K562 (cell line): ENCODE data around the gene RNH1. TPM values are rescaled to one million over a fixed set of nuclear protein-coding genes. Genes with fewer than 3 reads are reported as not detected.

ENCODE experiments used
- HSF4 ChIP-seq: fragments of 250-450 bp; sonication (Bioruptor Pico); IDR thresholded peaks from 2 replicates; pipeline ENCODE4 v2.1.2; 2022; ENCODE audit warnings: mild to moderate bottlenecking, moderate library complexity, borderline replicate concordance
- STAT6 ChIP-seq: sonication (generic); formaldehyde crosslinking; IDR thresholded peaks from 2 replicates; pipeline ENCODE4 v1.8.1; 2023; ENCODE audit warnings: mild to moderate bottlenecking, missing genetic modification reagents
- polyA plus RNA-seq, 8 experiments: library from polyadenylated mRNA; depleted of rRNA in 4 of 8; stranded (reverse) in 5 of 8; unstranded in 3 of 8; fragments of >200 nt; fragmentation: Nextera tagmentation in 2 of 8; fragmentation: Illumina TruSeq in 1 of 8; extraction: Ambion mirVana in 2 of 8; extraction: Trizol in 1 of 8; gene quantifications; 2 replicates each; pipeline versions ENCODE4 v1.2.1 to v1.2.3, GENCODE V29; 2011 to 2014; ENCODE audit warnings: inconsistent platforms in 1 of 8, missing spikeins in 1 of 8
- total RNA-seq, 7 experiments: library from RNA; depleted of rRNA in 6 of 7; stranded (reverse); fragments of >200 nt in 6 of 7; fragmentation: Illumina TruSeq in 2 of 7; extraction: Trizol in 2 of 7; gene quantifications; 2 replicates each; pipeline versions ENCODE4 v1.2.1 to v1.2.3, GENCODE V29; 2011 to 2021; ENCODE audit warnings: low replicate concordance in 1 of 7
- TF ChIP-seq, protein P1 (sequence below): fragments of 250-450 bp; sonication (Bioruptor Pico); IDR thresholded peaks from 2 replicates; pipeline ENCODE4 v1.4.0; 2020
- TF ChIP-seq, protein P2 (sequence below), 2 experiments: fragments of 200-800 bp in 1 of 2; sonication (Bioruptor generic) in 1 of 2; sonication (generic) in 1 of 2; formaldehyde crosslinking in 1 of 2; IDR thresholded peaks in 1 of 2; conservative IDR thresholded peaks in 1 of 2; 2 replicates each; pipeline versions ENCODE4 v1.5.0 to v1.6.1; 2016 to 2020; ENCODE audit warnings: missing compliant biosample characterization in 1 of 2, missing genetic modification characterization in 1 of 2, missing genetic modification reagents in 1 of 2

RNH1 gene
- total and polyA plus RNA-seq, 9 of the 15 experiments (the other 6 are each of a cell fraction or from before 2014, with no cell fraction given): 2.5 to 160 (median 44.3) TPM

DNA sequence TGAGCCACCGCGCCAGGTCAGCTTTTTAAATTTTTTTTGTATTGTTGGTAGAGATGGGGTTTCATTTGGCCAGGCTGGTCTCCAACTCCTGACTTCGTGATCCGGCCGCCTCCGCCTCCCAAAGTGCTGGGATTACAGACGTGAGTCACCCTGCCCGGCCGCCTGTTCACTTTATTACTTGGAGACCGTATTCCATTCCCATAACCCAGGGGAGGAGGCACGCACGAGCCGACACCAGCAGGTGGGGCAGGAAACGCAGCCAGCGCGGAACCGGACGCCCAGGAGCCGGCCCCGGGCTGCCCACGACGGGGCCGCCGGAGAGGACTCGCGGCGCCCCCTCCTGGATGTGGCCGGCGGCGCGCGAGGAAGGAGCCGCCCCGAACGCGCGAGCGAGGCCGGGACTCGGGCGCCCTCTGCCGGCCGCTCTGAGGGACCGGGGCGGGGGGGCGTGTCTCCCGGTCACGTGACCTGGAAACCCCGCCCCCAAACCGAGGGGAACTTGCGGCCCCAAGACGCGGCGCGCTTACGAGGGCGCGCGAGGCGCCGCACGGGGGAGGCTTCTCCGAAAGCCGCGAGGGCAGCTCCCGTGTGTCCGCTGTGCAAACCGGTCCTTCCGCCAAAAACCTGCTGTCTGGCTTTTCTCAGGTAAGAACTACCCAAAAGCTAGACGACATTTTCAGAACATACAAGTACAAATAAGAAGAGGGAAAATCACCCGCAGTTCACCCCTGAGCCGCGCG lies 11.6 kb upstream of the RNH1 start (continued):
- TF ChIP-seq, protein P1, sequence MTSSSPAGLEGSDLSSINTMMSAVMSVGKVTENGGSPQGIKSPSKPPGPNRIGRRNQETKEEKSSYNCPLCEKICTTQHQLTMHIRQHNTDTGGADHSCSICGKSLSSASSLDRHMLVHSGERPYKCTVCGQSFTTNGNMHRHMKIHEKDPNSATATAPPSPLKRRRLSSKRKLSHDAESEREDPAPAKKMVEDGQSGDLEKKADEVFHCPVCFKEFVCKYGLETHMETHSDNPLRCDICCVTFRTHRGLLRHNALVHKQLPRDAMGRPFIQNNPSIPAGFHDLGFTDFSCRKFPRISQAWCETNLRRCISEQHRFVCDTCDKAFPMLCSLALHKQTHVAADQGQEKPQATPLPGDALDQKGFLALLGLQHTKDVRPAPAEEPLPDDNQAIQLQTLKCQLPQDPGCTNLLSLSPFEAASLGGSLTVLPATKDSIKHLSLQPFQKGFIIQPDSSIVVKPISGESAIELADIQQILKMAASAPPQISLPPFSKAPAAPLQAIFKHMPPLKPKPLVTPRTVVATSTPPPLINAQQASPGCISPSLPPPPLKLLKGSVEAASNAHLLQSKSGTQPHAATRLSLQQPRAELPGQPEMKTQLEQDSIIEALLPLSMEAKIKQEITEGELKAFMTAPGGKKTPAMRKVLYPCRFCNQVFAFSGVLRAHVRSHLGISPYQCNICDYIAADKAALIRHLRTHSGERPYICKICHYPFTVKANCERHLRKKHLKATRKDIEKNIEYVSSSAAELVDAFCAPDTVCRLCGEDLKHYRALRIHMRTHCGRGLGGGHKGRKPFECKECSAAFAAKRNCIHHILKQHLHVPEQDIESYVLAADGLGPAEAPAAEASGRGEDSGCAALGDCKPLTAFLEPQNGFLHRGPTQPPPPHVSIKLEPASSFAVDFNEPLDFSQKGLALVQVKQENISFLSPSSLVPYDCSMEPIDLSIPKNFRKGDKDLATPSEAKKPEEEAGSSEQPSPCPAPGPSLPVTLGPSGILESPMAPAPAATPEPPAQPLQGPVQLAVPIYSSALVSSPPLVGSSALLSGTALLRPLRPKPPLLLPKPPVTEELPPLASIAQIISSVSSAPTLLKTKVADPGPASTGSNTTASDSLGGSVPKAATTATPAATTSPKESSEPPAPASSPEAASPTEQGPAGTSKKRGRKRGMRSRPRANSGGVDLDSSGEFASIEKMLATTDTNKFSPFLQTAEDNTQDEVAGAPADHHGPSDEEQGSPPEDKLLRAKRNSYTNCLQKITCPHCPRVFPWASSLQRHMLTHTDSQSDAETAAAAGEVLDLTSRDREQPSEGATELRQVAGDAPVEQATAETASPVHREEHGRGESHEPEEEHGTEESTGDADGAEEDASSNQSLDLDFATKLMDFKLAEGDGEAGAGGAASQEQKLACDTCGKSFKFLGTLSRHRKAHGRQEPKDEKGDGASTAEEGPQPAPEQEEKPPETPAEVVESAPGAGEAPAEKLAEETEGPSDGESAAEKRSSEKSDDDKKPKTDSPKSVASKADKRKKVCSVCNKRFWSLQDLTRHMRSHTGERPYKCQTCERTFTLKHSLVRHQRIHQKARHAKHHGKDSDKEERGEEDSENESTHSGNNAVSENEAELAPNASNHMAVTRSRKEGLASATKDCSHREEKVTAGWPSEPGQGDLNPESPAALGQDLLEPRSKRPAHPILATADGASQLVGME: peak; percentile 69; the same call in 1 of the 2 replicates
- no peak for TF ChIP-seq STAT6 (CRISPR knock-in tag)
- TF ChIP-seq, protein P2, sequence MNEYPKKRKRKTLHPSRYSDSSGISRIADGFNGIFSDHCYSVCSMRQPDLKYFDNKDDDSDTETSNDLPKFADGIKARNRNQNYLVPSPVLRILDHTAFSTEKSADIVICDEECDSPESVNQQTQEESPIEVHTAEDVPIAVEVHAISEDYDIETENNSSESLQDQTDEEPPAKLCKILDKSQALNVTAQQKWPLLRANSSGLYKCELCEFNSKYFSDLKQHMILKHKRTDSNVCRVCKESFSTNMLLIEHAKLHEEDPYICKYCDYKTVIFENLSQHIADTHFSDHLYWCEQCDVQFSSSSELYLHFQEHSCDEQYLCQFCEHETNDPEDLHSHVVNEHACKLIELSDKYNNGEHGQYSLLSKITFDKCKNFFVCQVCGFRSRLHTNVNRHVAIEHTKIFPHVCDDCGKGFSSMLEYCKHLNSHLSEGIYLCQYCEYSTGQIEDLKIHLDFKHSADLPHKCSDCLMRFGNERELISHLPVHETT (CRISPR knock-in tag; conservative IDR thresholded peaks at IDR 0.05 in 1 of 2, IDR thresholded peaks at IDR 0.05 in 1 of 2): peak in 1 of 2 experiments; percentile 85; a peak in 2 of 4 replicates
- no peak for TF ChIP-seq HSF4 (CRISPR knock-in tag)
